ENCODE data around the gene GSE1. TPM values are rescaled to one million over a fixed set of nuclear protein-coding genes. Genes with fewer than 3 reads are reported as not detected.

The GSE1 gene
- total RNA-seq, 2 experiments from 2014 or later, result 18.4 to 19.8 TPM

GRCh38 chr16:85615014-85615851 is 2.1 kb downstream of the GSE1 start:
- ChIA-PET CTCF (interaction anchor here (0.9 to 4.0 kb wide), 30 partner anchors 9 to 221 kb away, joined by 3 to 44 read pairs (median 6); partner anchors contain the start of gene GINS2), POLR2A (interaction anchor here (1.0 to 2.3 kb wide), 2 partner anchors 58 to 61 kb away, joined by 3 to 16 read pairs; no protein-coding TSS in a partner anchor)
- peaks cover 39% of the 10 kb centered on the region for H3K4me1 Mint-ChIP-seq
- H3K9me3 Mint-ChIP-seq, result no peaks in the 10 kb centered on the region
- DNase-seq, result peak; percentile 24
- no peaks in the 10 kb centered on the region for H3K36me3 Mint-ChIP-seq (ENCODE audit: low read depth)
- H3K4me3 Mint-ChIP-seq, result peak overlapping the region; percentile 43
- H3K27me3 Mint-ChIP-seq, result peaks cover 11% of the 10 kb centered on the region
- H3K27ac Mint-ChIP-seq, result no peak overlapping the region

GRCh38 chr16:85615852-85616606 is 2.9 kb downstream of the GSE1 start:
- H3K27me3 Mint-ChIP-seq, result peaks cover 7% of the 10 kb centered on the region
- H3K4me1 Mint-ChIP-seq, result peaks cover 31% of the 10 kb centered on the region
- DNase-seq, result peak; percentile 76
- ChIA-PET CTCF (interaction anchor here (0.5 to 4.0 kb wide), 39 partner anchors 9 to 310 kb away, joined by 3 to 44 read pairs (median 5); partner anchors contain the start of gene GINS2), POLR2A (interaction anchor here (1.0 to 2.3 kb wide), 3 partner anchors 10 to 62 kb away, joined by 3 to 16 read pairs (median 5); no protein-coding TSS in a partner anchor)
- H3K4me3 Mint-ChIP-seq, result no peak overlapping the region
- H3K36me3 Mint-ChIP-seq (ENCODE audit: low read depth), result no peaks in the 10 kb centered on the region
- no peaks in the 10 kb centered on the region for H3K9me3 Mint-ChIP-seq
- no peak overlapping the region for H3K27ac Mint-ChIP-seq

- H3K9me3 Mint-ChIP-seq, result no peaks in the 10 kb centered on the region
- ChIA-PET CTCF (interaction anchor here (0.5 to 4.0 kb wide), 40 partner anchors 8 to 310 kb away, joined by 3 to 44 read pairs (median 4); partner anchors contain the start of gene GINS2), POLR2A (interaction anchor here (1.0 to 2.3 kb wide), 2 partner anchors 9 to 62 kb away, joined by 5 to 16 read pairs; no protein-coding TSS in a partner anchor)
- no peaks in the 10 kb centered on the region for H3K36me3 Mint-ChIP-seq (ENCODE audit: low read depth)
- no peak overlapping the region for H3K27ac Mint-ChIP-seq
- no peak overlapping the region for H3K4me3 Mint-ChIP-seq
- H3K27me3 Mint-ChIP-seq, result peaks cover 7% of the 10 kb centered on the region
- peaks cover 31% of the 10 kb centered on the region for H3K4me1 Mint-ChIP-seq
- DNase-seq, result no peak
Observed at GRCh38 chr16:85616607-85617321, 3.6 kb downstream of the GSE1 start.

GRCh38 chr16:85617948-85618347 is 4.8 kb downstream of the GSE1 start:
- H3K4me1 Mint-ChIP-seq, result peaks cover 25% of the 10 kb centered on the region
- no peak overlapping the region for H3K27ac Mint-ChIP-seq
- H3K4me3 Mint-ChIP-seq, result no peak overlapping the region
- H3K27me3 Mint-ChIP-seq, result peaks cover 7% of the 10 kb centered on the region
- no peaks in the 10 kb centered on the region for H3K36me3 Mint-ChIP-seq (ENCODE audit: low read depth)
- H3K9me3 Mint-ChIP-seq, result no peaks in the 10 kb centered on the region
- POLR2A ChIA-PET, result no interaction called here
- CTCF ChIA-PET, result interaction anchor here (3.3 to 4.0 kb wide), 2 partner anchors 49 to 197 kb away, joined by 11 to 44 read pairs; no protein-coding TSS in a partner anchor
- DNase-seq, result no peak

GRCh38 chr16:85618521-85618920 is 5.4 kb downstream of the GSE1 start:
- Mint-ChIP-seq H3K27ac (no peak overlapping the region), H3K9me3 (no peaks in the 10 kb centered on the region), H3K4me1 (peaks cover 24% of the 10 kb centered on the region), H3K27me3 (peaks cover 7% of the 10 kb centered on the region), H3K36me3 (ENCODE audit: low read depth) (no peaks in the 10 kb centered on the region), H3K4me3 (no peak overlapping the region)
- ChIA-PET CTCF (interaction anchor here (4.0 kb wide), 1 partner anchor 198 kb away, joined by 44 read pairs; no protein-coding TSS in a partner anchor), POLR2A (no interaction called here)
- no peak for DNase-seq

- DNase-seq, result no peak
- Mint-ChIP-seq H3K4me3 (no peak overlapping the region), H3K27me3 (peaks cover 7% of the 10 kb centered on the region), H3K36me3 (ENCODE audit: low read depth) (no peaks in the 10 kb centered on the region), H3K4me1 (peaks cover 24% of the 10 kb centered on the region), H3K9me3 (no peaks in the 10 kb centered on the region), H3K27ac (no peak overlapping the region)
- ChIA-PET CTCF (interaction anchor here (1.4 kb wide), 1 partner anchor 129 kb away, joined by 3 read pairs; no protein-coding TSS in a partner anchor), POLR2A (no interaction called here)
Observed at GRCh38 chr16:85619101-85619891, 6.2 kb downstream of the GSE1 start.

- CTCF ChIA-PET, result interaction anchor here (1.4 kb wide), 1 partner anchor 130 kb away, joined by 3 read pairs; no protein-coding TSS in a partner anchor
- POLR2A ChIA-PET, result no interaction called here
- Mint-ChIP-seq H3K9me3 (no peaks in the 10 kb centered on the region), H3K36me3 (ENCODE audit: low read depth) (no peaks in the 10 kb centered on the region), H3K27me3 (peaks cover 5% of the 10 kb centered on the region), H3K4me3 (no peak overlapping the region), H3K27ac (no peak overlapping the region), H3K4me1 (peaks cover 16% of the 10 kb centered on the region)
- no peak for DNase-seq
Observed at GRCh38 chr16:85620374-85620773, 7.3 kb downstream of the GSE1 start.

- CTCF ChIA-PET, result no interaction called here
- H3K4me1 Mint-ChIP-seq, result peaks cover 3% of the 10 kb centered on the region
- no peak overlapping the region for H3K4me3 Mint-ChIP-seq
- no peak for DNase-seq
- H3K36me3 Mint-ChIP-seq (ENCODE audit: low read depth), result no peaks in the 10 kb centered on the region
- H3K27me3 Mint-ChIP-seq, result no peaks in the 10 kb centered on the region
- H3K27ac Mint-ChIP-seq, result no peak overlapping the region
- POLR2A ChIA-PET, result no interaction called here
- H3K9me3 Mint-ChIP-seq, result no peaks in the 10 kb centered on the region
Observed at GRCh38 chr16:85621698-85622428, 8.7 kb downstream of the GSE1 start.

GRCh38 chr16:85622683-85623082 is 9.6 kb downstream of the GSE1 start:
- no peaks in the 10 kb centered on the region for H3K36me3 Mint-ChIP-seq (ENCODE audit: low read depth)

GRCh38 chr16:85623250-85623649 is 10.1 kb downstream of the GSE1 start:
- H3K36me3 Mint-ChIP-seq (ENCODE audit: low read depth), result no peaks in the 10 kb centered on the region
- H3K9me3 Mint-ChIP-seq, result no peaks in the 10 kb centered on the region
- ChIA-PET POLR2A (no interaction called here), CTCF (no interaction called here)
- H3K4me1 Mint-ChIP-seq, result peaks cover 2% of the 10 kb centered on the region
- no peak overlapping the region for H3K4me3 Mint-ChIP-seq
- no peak for DNase-seq
- H3K27ac Mint-ChIP-seq, result no peak overlapping the region
- H3K27me3 Mint-ChIP-seq, result no peaks in the 10 kb centered on the region

More at GRCh38 chr16:85622683-85623082, 9.6 kb downstream of the GSE1 start:
- H3K27me3 Mint-ChIP-seq, result no peaks in the 10 kb centered on the region
- no peak overlapping the region for H3K27ac Mint-ChIP-seq
- ChIA-PET CTCF (no interaction called here), POLR2A (no interaction called here)
- DNase-seq, result no peak
- peaks cover 2% of the 10 kb centered on the region for H3K4me1 Mint-ChIP-seq
- H3K9me3 Mint-ChIP-seq, result no peaks in the 10 kb centered on the region
- no peak overlapping the region for H3K4me3 Mint-ChIP-seq

GRCh38 chr16:85623997-85624601 is 11.0 kb downstream of the GSE1 start:
- ChIA-PET CTCF (interaction anchor here (1.8 kb wide), 1 partner anchor 8 kb away, joined by 9 read pairs; no protein-coding TSS in a partner anchor), POLR2A (no interaction called here)
- no peak overlapping the region for H3K27ac Mint-ChIP-seq
- no peak for DNase-seq
- H3K9me3 Mint-ChIP-seq, result no peaks in the 10 kb centered on the region
- H3K4me1 Mint-ChIP-seq, result peaks cover 4% of the 10 kb centered on the region
- no peaks in the 10 kb centered on the region for H3K27me3 Mint-ChIP-seq
- peaks cover 5% of the 10 kb centered on the region for H3K36me3 Mint-ChIP-seq (ENCODE audit: low read depth)
- H3K4me3 Mint-ChIP-seq, result no peak overlapping the region

Data from activated CD4-positive, alpha-beta memory T cell treated with anti-CD3 and anti-CD28 coated beads, Interleukin-2, amount 10 ng/mL, durations not matched to agents 7 days and 5 days (primary cell).